Glomerular visceral epithelial cell (primary cell): Measurements from ENCODE around the gene CDH23.

ENCODE experiments used
- DNase-seq: peaks from one replicate; pipeline ENCODE4 v3.0.0-alpha.2; 2016; ENCODE audit errors: extremely low spot score

Gene CDH23

GRCh38 chr10:71725249-71725648 lies 328.5 kb downstream of the CDH23 start:
- DNase-seq, result no peak

GRCh38 chr10:71725998-71726579 lies 329.4 kb downstream of the CDH23 start:
- DNase-seq, result peak; percentile 9

GRCh38 chr10:71726580-71727104 lies 329.9 kb downstream of the CDH23 start:
- no peak for DNase-seq

GRCh38 chr10:71727105-71727737 lies 330.5 kb downstream of the CDH23 start:
- no peak for DNase-seq

- DNase-seq, result no peak
These were observed 331.3 kb downstream of the CDH23 start for GRCh38 chr10:71727738-71728737.

- peak; percentile 21 for DNase-seq
These were observed 332.5 kb downstream of the CDH23 start for GRCh38 chr10:71729161-71729636.

GRCh38 chr10:71731791-71732190 lies 335.1 kb downstream of the CDH23 start:
- DNase-seq, result no peak

- DNase-seq, result no peak
These were observed 338.1 kb downstream of the CDH23 start for GRCh38 chr10:71734797-71735196.

- no peak for DNase-seq
These were observed 339.2 kb downstream of the CDH23 start for GRCh38 chr10:71735709-71736569.

- no peak for DNase-seq
These were observed 339.8 kb downstream of the CDH23 start for GRCh38 chr10:71736570-71736952.

GRCh38 chr10:71737001-71737833 lies 340.5 kb downstream of the CDH23 start:
- no peak for DNase-seq

GRCh38 chr10:71737834-71738197 lies 341.1 kb downstream of the CDH23 start:
- DNase-seq, result no peak

GRCh38 chr10:71739358-71739900 lies 342.7 kb downstream of the CDH23 start:
- no peak for DNase-seq

- DNase-seq, result no peak
These were observed 343.4 kb downstream of the CDH23 start for GRCh38 chr10:71740069-71740653.

GRCh38 chr10:71741029-71741428 lies 344.3 kb downstream of the CDH23 start:
- no peak for DNase-seq

- DNase-seq, result no peak
These were observed 345.0 kb downstream of the CDH23 start for GRCh38 chr10:71741671-71742070.

GRCh38 chr10:71742301-71743088 lies 345.8 kb downstream of the CDH23 start:
- no peak for DNase-seq

- DNase-seq, result no peak
These were observed 346.5 kb downstream of the CDH23 start for GRCh38 chr10:71743089-71743838.
